PC-3 (cell line): Measurements from ENCODE around the gene ELK3. TPM values are rescaled to one million over a fixed set of nuclear protein-coding genes. Genes with fewer than 3 reads are reported as not detected.

Experiments
- ATAC-seq: fragments of 200-7000 bp; cut with Tn5 transposase; 2 replicates; pipeline ENCODE4 v1.9.1; 2020; ENCODE audit warnings: mild to moderate bottlenecking, moderate library complexity
- BruUV-seq: library from RNA; stranded (reverse); fragments of 400-500 nt; replicated peaks from 2 replicates; lab custom pipeline; 2021; lab: Mats Ljungman, UMichigan
- CTCF ChIA-PET: fragments of 300-600 bp; sonication (Branson Sonifier 250); formaldehyde crosslinking; loops from one replicate; lab custom pipeline; 2022; ENCODE audit warnings: antibody characterized with exemption; lab: Charles Lee
- POLR2A ChIA-PET: fragments of 300-600 bp; sonication (Branson Sonifier 250); formaldehyde crosslinking; loops from one replicate; lab custom pipeline; 2022; ENCODE audit warnings: antibody characterized with exemption; ENCODE audit not compliant: unreplicated experiment; lab: Charles Lee
- DNase-seq: peaks from one replicate; pipeline ENCODE4 v3.0.0-alpha.2; 2015
- H2AFZ ChIP-seq: fragments of 300-600 bp; sonication (generic); 2 replicates; pipeline ENCODE4 v1.6.0; 2016; ENCODE audit warnings: antibody characterized with exemption, low read length
- H3F3A ChIP-seq: fragments of 300-600 bp; sonication (generic); one replicate; pipeline ENCODE4 v1.6.0; 2017; ENCODE audit warnings: antibody characterized with exemption, low read length, control low read depth, mild to moderate bottlenecking; ENCODE audit not compliant: unreplicated experiment
- H3K27ac ChIP-seq: fragments of 300-600 bp; sonication (generic); 2 replicates; pipeline ENCODE4 v1.5.1; 2016; ENCODE audit warnings: mild to moderate bottlenecking, low read length
- H3K27me3 ChIP-seq: fragments of 300-600 bp; sonication (generic); 2 replicates; pipeline ENCODE4 v1.6.1; 2016; ENCODE audit warnings: low read length, mixed read lengths
- H3K36me3 ChIP-seq: fragments of 300-600 bp; sonication (generic); 2 replicates; pipeline ENCODE4 v1.6.1; 2016; ENCODE audit warnings: low read depth, mixed run types, low read length, mixed read lengths
- H3K4me1 ChIP-seq: fragments of 300-600 bp; sonication (generic); 2 replicates; pipeline ENCODE4 v1.5.1; 2016; ENCODE audit warnings: low read length; ENCODE audit not compliant: insufficient read depth
- H3K4me2 ChIP-seq: fragments of 300-600 bp; sonication (generic); 2 replicates; pipeline ENCODE4 v1.6.0; 2016; ENCODE audit warnings: low read length
- H3K4me3 ChIP-seq: fragments of 300-600 bp; sonication (generic); 2 replicates; pipeline ENCODE4 v1.5.1; 2016; ENCODE audit warnings: mild to moderate bottlenecking, low read length, mixed read lengths
- H3K79me2 ChIP-seq: fragments of 300-600 bp; sonication (generic); 2 replicates; pipeline ENCODE4 v1.6.1; 2017; ENCODE audit warnings: low read length, mixed read lengths
- H3K9ac ChIP-seq: fragments of 300-600 bp; sonication (generic); 2 replicates; pipeline ENCODE4 v1.6.0; 2016; ENCODE audit warnings: mild to moderate bottlenecking, low read length
- H3K9me2 ChIP-seq: fragments of 300-600 bp; sonication (generic); replicated peaks from 2 replicates; pipeline ENCODE4 v1.6.1; 2016; ENCODE audit warnings: mixed run types, low read length, mixed read lengths
- H3K9me3 ChIP-seq: fragments of 300-600 bp; sonication (generic); 2 replicates; pipeline ENCODE4 v1.6.1; 2016; ENCODE audit warnings: low read length, mixed read lengths
- H4K20me1 ChIP-seq: fragments of 300-600 bp; sonication (generic); 2 replicates; pipeline ENCODE4 v1.6.1; 2016; ENCODE audit warnings: low read length, mixed read lengths
- EZH2 ChIP-seq: fragments of 300-600 bp; sonication (generic); IDR thresholded peaks from one replicate; pipeline ENCODE4 v1.6.1; 2017; ENCODE audit warnings: antibody characterized with exemption, mild to moderate bottlenecking, low read length; ENCODE audit not compliant: unreplicated experiment
- EZH2phosphoT487 ChIP-seq: fragments of 300-600 bp; sonication (generic); IDR thresholded peaks from 2 replicates; pipeline ENCODE4 v1.6.1; 2018; ENCODE audit warnings: mild to moderate bottlenecking, antibody characterized with exemption, low read length, borderline replicate concordance
- intact Hi-C: fragments of 100-400 bp; cut with micrococcal nuclease; formaldehyde crosslinking; loops from 2 replicates; pipeline ENCODE4 v1.9.0; 2023
- total RNA-seq: library from RNA; depleted of rRNA; stranded (reverse); fragments of >200 nt; gene quantifications from 2 replicates; pipeline ENCODE4 v1.2.3, GENCODE V29; 2014
- TF ChIP-seq, protein P1 (sequence below): fragments of 300-600 bp; sonication (generic); conservative IDR thresholded peaks from 2 replicates; pipeline ENCODE4 v1.5.1; 2017; ENCODE audit warnings: antibody characterized with exemption, low read depth, mild to moderate bottlenecking, low read length

ELK3 gene
- total RNA-seq, 1 experiment from 2014 or later, result 16.2 TPM

DNA sequence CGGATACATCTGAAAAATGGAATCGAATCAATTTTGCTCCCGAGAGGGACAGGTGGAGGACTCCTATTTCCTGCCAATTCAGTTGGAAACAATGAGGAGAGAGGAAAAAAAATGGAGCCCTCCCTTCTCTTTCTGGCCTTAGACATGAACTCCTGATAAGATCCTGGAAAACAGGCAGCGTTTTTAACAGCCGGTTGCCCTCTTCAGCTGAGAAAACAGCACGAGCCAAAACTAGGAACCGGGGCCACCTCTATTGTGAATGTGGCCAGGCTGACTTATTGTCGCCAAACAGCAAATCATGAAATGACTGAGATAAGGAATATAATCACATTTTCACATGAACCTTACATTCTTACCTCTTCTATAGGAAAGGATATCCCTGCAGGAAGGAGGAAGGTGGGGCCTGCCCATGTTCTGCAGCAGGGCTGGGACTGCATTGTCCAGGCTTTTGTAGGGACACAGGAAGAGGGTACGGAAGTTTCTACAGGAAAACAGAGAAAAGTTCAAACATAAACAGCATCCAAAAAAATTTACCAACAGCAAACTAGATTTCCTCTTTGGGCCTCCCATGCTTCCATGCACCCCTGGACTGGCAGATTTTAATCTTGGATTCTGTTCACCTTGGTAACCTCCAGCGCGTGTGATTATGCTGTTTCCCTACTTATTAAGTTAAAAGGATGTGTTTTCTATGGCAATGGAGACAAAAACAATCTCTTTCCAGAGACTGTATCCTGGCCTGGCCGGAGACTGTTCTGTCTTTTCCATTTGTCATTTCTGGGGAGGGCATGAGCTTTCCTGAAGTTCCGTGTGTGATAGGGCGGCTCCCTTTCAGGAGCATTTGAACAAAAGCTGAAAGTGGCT is 29.0 kb upstream of the ELK3 start:
- no peak for TF ChIP-seq EZH2
- TF ChIP-seq EZH2phosphoT487, result no peak
- TF ChIP-seq, protein P1, sequence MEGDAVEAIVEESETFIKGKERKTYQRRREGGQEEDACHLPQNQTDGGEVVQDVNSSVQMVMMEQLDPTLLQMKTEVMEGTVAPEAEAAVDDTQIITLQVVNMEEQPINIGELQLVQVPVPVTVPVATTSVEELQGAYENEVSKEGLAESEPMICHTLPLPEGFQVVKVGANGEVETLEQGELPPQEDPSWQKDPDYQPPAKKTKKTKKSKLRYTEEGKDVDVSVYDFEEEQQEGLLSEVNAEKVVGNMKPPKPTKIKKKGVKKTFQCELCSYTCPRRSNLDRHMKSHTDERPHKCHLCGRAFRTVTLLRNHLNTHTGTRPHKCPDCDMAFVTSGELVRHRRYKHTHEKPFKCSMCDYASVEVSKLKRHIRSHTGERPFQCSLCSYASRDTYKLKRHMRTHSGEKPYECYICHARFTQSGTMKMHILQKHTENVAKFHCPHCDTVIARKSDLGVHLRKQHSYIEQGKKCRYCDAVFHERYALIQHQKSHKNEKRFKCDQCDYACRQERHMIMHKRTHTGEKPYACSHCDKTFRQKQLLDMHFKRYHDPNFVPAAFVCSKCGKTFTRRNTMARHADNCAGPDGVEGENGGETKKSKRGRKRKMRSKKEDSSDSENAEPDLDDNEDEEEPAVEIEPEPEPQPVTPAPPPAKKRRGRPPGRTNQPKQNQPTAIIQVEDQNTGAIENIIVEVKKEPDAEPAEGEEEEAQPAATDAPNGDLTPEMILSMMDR, result no peak
- Histone ChIP-seq H3K27me3 (no peaks in the 10 kb centered on the region), H3K27ac (no peak overlapping the region), H4K20me1 (no peaks in the 10 kb centered on the region), H3K79me2 (no peaks in the 10 kb centered on the region), H2AFZ (no peak overlapping the region), H3F3A (no peaks in the 10 kb centered on the region), H3K9me2 (no peaks in the 10 kb centered on the region), H3K4me2 (no peak overlapping the region), H3K9me3 (no peaks in the 10 kb centered on the region), H3K36me3 (no peaks in the 10 kb centered on the region), H3K4me3 (no peak overlapping the region), H3K4me1 (no peaks in the 10 kb centered on the region), H3K9ac (no peak overlapping the region)
- BruUV-seq, result no TSS peak
- intact Hi-C loops, result no loop called here
- DNase-seq, result no peak
- CTCF ChIA-PET, result no interaction called here
- POLR2A ChIA-PET, result no interaction called here
- no peak for ATAC-seq

- no peaks in the 10 kb centered on the region for H3K9me3 ChIP-seq
- no peaks in the 10 kb centered on the region for H3K27me3 ChIP-seq
- POLR2A ChIA-PET, result interaction anchor here (0.6 kb wide), 1 partner anchor 25 kb away, joined by 7 read pairs; no protein-coding TSS in a partner anchor
- H3F3A ChIP-seq, result no peaks in the 10 kb centered on the region
- H3K9me2 ChIP-seq, result no peaks in the 10 kb centered on the region
- no peak overlapping the region for H3K9ac ChIP-seq
- CTCF ChIA-PET, result no interaction called here
- DNase-seq (no peak), ATAC-seq (no peak)
- H3K4me2 ChIP-seq, result no peak overlapping the region
- no peak overlapping the region for H3K4me3 ChIP-seq
- TF ChIP-seq, protein P1, result no peak
- TF ChIP-seq EZH2 (no peak), EZH2phosphoT487 (no peak)
- intact Hi-C loops, result no loop called here
- H4K20me1 ChIP-seq, result no peaks in the 10 kb centered on the region
- no peaks in the 10 kb centered on the region for H3K4me1 ChIP-seq
- no peak overlapping the region for H3K27ac ChIP-seq
- no peaks in the 10 kb centered on the region for H3K79me2 ChIP-seq
- H2AFZ ChIP-seq, result no peak overlapping the region
- BruUV-seq, result no TSS peak
- H3K36me3 ChIP-seq, result no peaks in the 10 kb centered on the region
Measured at GRCh38 chr12:96166765-96167164, 27.4 kb upstream of the ELK3 start.

DNA sequence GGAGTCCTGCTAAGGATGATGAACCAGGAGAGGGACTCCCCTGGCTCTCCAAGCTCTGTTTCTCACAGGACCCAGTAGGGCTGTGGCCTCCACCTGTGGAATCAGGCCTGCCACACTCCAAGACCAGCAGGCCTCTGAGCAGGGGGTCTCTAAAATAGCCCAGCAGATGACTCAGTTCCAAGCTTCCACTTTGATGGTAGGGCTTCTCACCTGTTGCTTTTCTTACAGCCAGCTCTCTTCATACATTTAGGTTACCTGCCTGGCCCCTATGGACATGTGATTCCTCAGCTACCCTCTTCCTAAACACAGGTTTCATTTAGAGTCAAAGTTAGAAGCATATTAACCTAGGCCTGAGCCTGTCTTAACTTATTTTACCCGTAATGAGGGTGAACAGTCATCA is 26.7 kb upstream of the ELK3 start:
- CTCF ChIA-PET, result interaction anchor here (0.6 kb wide), 1 partner anchor 26 kb away, joined by 3 read pairs; no protein-coding TSS in a partner anchor
- H3K4me2 ChIP-seq, result no peak overlapping the region
- H3K9me3 ChIP-seq, result no peaks in the 10 kb centered on the region
- POLR2A ChIA-PET, result no interaction called here
- TF ChIP-seq, protein P1, result no peak
- TF ChIP-seq EZH2phosphoT487 (no peak), EZH2 (no peak)
- BruUV-seq, result no TSS peak
- H3K9ac ChIP-seq, result no peak overlapping the region
- no peaks in the 10 kb centered on the region for H3K4me1 ChIP-seq
- H3K79me2 ChIP-seq, result no peaks in the 10 kb centered on the region
- intact Hi-C loops, result no loop called here
- no peak overlapping the region for H3K27ac ChIP-seq
- no peaks in the 10 kb centered on the region for H3K27me3 ChIP-seq
- no peak overlapping the region for H3K4me3 ChIP-seq
- no peak for ATAC-seq
- H3K9me2 ChIP-seq, result no peaks in the 10 kb centered on the region
- no peaks in the 10 kb centered on the region for H4K20me1 ChIP-seq
- H3F3A ChIP-seq, result no peaks in the 10 kb centered on the region
- no peak for DNase-seq
- no peaks in the 10 kb centered on the region for H3K36me3 ChIP-seq
- H2AFZ ChIP-seq, result no peak overlapping the region
